Measurements from ENCODE around the gene TLCD2. TPM values are rescaled to one million over a fixed set of nuclear protein-coding genes. Genes with fewer than 3 reads are reported as not detected.
"Not testable (repeated sequence)": the region's sequence is repeated elsewhere in the genome, so short reads cannot be mapped to it uniquely, and the experiment has no call there.

TLCD2 gene
- total RNA-seq, 4 donors from 2014 or later, result 0.88 to 8.0 (median 5.4) TPM

- no peaks in the 10 kb centered on the region for H3K36me3 ChIP-seq
- no peaks in the 10 kb centered on the region for H3K9me3 ChIP-seq
- intact Hi-C loops (cut with DNase I; ENCODE audit: low total_unique reads), result no loop called here
- peak within 1 kb of the TSS; percentile 47 to 71 for H3K27ac ChIP-seq
- no peaks in the 10 kb centered on the region for H3K27me3 ChIP-seq
- H3K4me3 ChIP-seq, result no peak within 1 kb of the TSS
- H3K4me1 ChIP-seq, result peaks cover 0 to 2% of the 10 kb centered on the region in 2 donors
- no peak for DNase-seq
- TF ChIP-seq CTCF (IDR thresholded peaks at IDR 0.05) (no peak), POLR2A (IDR thresholded peaks at IDR 0.05) (no peak)
These were observed 32.4 kb upstream of the TLCD2 start, which contains the start of gene SERPINF2 for GRCh38 chr17:1742371-1743087. SERPINF2 (plus strand) TSS chr17:1742871; CDS start chr17:1744996, 2,125 bp downstream.

GRCh38 chr17:1741899-1742298, 31.7 kb upstream of the TLCD2 start:
- H3K27ac ChIP-seq; intact Hi-C loops (cut with DNase I; ENCODE audit: low total_unique reads); H3K27me3 ChIP-seq; H3K36me3 ChIP-seq; H3K4me3 ChIP-seq; DNase-seq; H3K4me1 ChIP-seq; H3K9me3 ChIP-seq: not testable (repeated sequence)

GRCh38 chr17:1737531-1738291, 27.5 kb upstream of the TLCD2 start:
- Histone ChIP-seq H3K4me1 (peaks cover 11 to 12% of the 10 kb centered on the region in 2 donors), H3K4me3 (no peak overlapping the region), H3K9me3 (no peaks in the 10 kb centered on the region), H3K36me3 (no peaks in the 10 kb centered on the region), H3K27me3 (no peaks in the 10 kb centered on the region), H3K27ac (peak overlapping the region; percentile 72 to 76)
- TF ChIP-seq POLR2A (IDR thresholded peaks at IDR 0.05) (no peak), CTCF (IDR thresholded peaks at IDR 0.05) (no peak)
- DNase-seq, result peak in 1 of 2 donors; percentile 36
- intact Hi-C loops (cut with DNase I; ENCODE audit: low total_unique reads), result no loop called here

- no peaks in the 10 kb centered on the region for H3K36me3 ChIP-seq
These were observed 26.4 kb upstream of the TLCD2 start for GRCh38 chr17:1736348-1737281.

More at GRCh38 chr17:1736348-1737281, 26.4 kb upstream of the TLCD2 start:
- Histone ChIP-seq H3K4me1 (peaks cover 11 to 12% of the 10 kb centered on the region in 2 donors), H3K27ac (peak overlapping the region; percentile 72 to 76), H3K9me3 (no peaks in the 10 kb centered on the region), H3K27me3 (no peaks in the 10 kb centered on the region), H3K4me3 (no peak overlapping the region)
- DNase-seq, result peak; percentile 87 to 89
- intact Hi-C loops (cut with DNase I; ENCODE audit: low total_unique reads), result no loop called here
- TF ChIP-seq CTCF (IDR thresholded peaks at IDR 0.05), result no peak
- TF ChIP-seq POLR2A (IDR thresholded peaks at IDR 0.05), result no peak
